Measurements from ENCODE around the gene PLAC1. TPM values are rescaled to one million over a fixed set of nuclear protein-coding genes. Genes with fewer than 3 reads are reported as not detected.

Gene PLAC1
- total RNA-seq, 1 experiment from 2014 or later = 2.6 TPM

- H3K4me2 ChIP-seq (ENCODE audit: low read length) = no peak overlapping the region
- H3K9ac ChIP-seq (ENCODE audit: low read length) = no peak overlapping the region
- DNase-seq (no peak), ATAC-seq (no peak)
- H3K27ac ChIP-seq (ENCODE audit: low read length) = no peak overlapping the region
- no TSS peak for BruUV-seq (replicated peaks)
- H3K9me3 ChIP-seq (ENCODE audit: low read length) = no peaks in the 10 kb centered on the region
- TF ChIP-seq CTCF (conservative IDR thresholded peaks at IDR 0.05; ENCODE audit: low read depth, low read length) (no peak), EZH2phosphoT487 (IDR thresholded peaks at IDR 0.05; ENCODE audit: borderline replicate concordance, low read length) (no peak), EZH2 (IDR thresholded peaks at IDR 0.05; ENCODE audit: low read length, unreplicated experiment) (no peak)
- H4K20me1 ChIP-seq (ENCODE audit: low read length) = no peaks in the 10 kb centered on the region
- CTCF ChIA-PET = no interaction called here
- no peaks in the 10 kb centered on the region for H3K79me2 ChIP-seq (ENCODE audit: low read length)
- no peak overlapping the region for H3K4me3 ChIP-seq (ENCODE audit: low read length)
- H3K36me3 ChIP-seq (ENCODE audit: low read depth, low read length) = no peaks in the 10 kb centered on the region
- H2AFZ ChIP-seq (ENCODE audit: low read length) = no peak overlapping the region
- no peaks in the 10 kb centered on the region for H3F3A ChIP-seq (ENCODE audit: low read length, unreplicated experiment)
- H3K27me3 ChIP-seq (ENCODE audit: low read length) = no peaks in the 10 kb centered on the region
- POLR2A ChIA-PET (ENCODE audit: unreplicated experiment) = no interaction called here
- H3K4me1 ChIP-seq (ENCODE audit: insufficient read depth, low read length) = no peaks in the 10 kb centered on the region
- intact Hi-C loops (cut with micrococcal nuclease) = no loop called here
- H3K9me2 ChIP-seq (replicated peaks; ENCODE audit: low read length) = no peaks in the 10 kb centered on the region
Measured at GRCh38 chrX:134645936-134646543, 12.2 kb downstream of the PLAC1 start.

- POLR2A ChIA-PET (ENCODE audit: unreplicated experiment) = no interaction called here
- Histone ChIP-seq H3K9me2 (replicated peaks; ENCODE audit: low read length) (no peaks in the 10 kb centered on the region), H3K9ac (ENCODE audit: low read length) (no peak overlapping the region), H3F3A (ENCODE audit: low read length, unreplicated experiment) (no peaks in the 10 kb centered on the region), H2AFZ (ENCODE audit: low read length) (no peak overlapping the region), H3K9me3 (ENCODE audit: low read length) (no peaks in the 10 kb centered on the region), H3K36me3 (ENCODE audit: low read depth, low read length) (no peaks in the 10 kb centered on the region), H3K27ac (ENCODE audit: low read length) (no peak overlapping the region), H4K20me1 (ENCODE audit: low read length) (no peaks in the 10 kb centered on the region), H3K4me3 (ENCODE audit: low read length) (no peak overlapping the region), H3K27me3 (ENCODE audit: low read length) (no peaks in the 10 kb centered on the region), H3K4me2 (ENCODE audit: low read length) (no peak overlapping the region), H3K79me2 (ENCODE audit: low read length) (no peaks in the 10 kb centered on the region), H3K4me1 (ENCODE audit: insufficient read depth, low read length) (no peaks in the 10 kb centered on the region)
- CTCF ChIA-PET = no interaction called here
- intact Hi-C loops (cut with micrococcal nuclease) = no loop called here
- no peak for DNase-seq
- no TSS peak for BruUV-seq (replicated peaks)
- ATAC-seq = no peak
- TF ChIP-seq EZH2phosphoT487 (IDR thresholded peaks at IDR 0.05; ENCODE audit: borderline replicate concordance, low read length) = no peak
- no peak for TF ChIP-seq EZH2 (IDR thresholded peaks at IDR 0.05; ENCODE audit: low read length, unreplicated experiment)
- no peak for TF ChIP-seq CTCF (conservative IDR thresholded peaks at IDR 0.05; ENCODE audit: low read depth, low read length)
Measured at GRCh38 chrX:134642386-134642785, 15.9 kb downstream of the PLAC1 start.

- intact Hi-C loops (cut with micrococcal nuclease) = no loop called here
- H3F3A ChIP-seq (ENCODE audit: low read length, unreplicated experiment) = no peaks in the 10 kb centered on the region
- no peak overlapping the region for H3K4me2 ChIP-seq (ENCODE audit: low read length)
- ATAC-seq (no peak), DNase-seq (no peak)
- no peaks in the 10 kb centered on the region for H3K9me3 ChIP-seq (ENCODE audit: low read length)
- no peaks in the 10 kb centered on the region for H3K36me3 ChIP-seq (ENCODE audit: low read depth, low read length)
- H3K4me1 ChIP-seq (ENCODE audit: insufficient read depth, low read length) = no peaks in the 10 kb centered on the region
- no peaks in the 10 kb centered on the region for H3K9me2 ChIP-seq (replicated peaks; ENCODE audit: low read length)
- H3K9ac ChIP-seq (ENCODE audit: low read length) = no peak overlapping the region
- H3K27ac ChIP-seq (ENCODE audit: low read length) = no peak overlapping the region
- POLR2A ChIA-PET (ENCODE audit: unreplicated experiment) = no interaction called here
- TF ChIP-seq CTCF (conservative IDR thresholded peaks at IDR 0.05; ENCODE audit: low read depth, low read length) = no peak
- TF ChIP-seq EZH2phosphoT487 (IDR thresholded peaks at IDR 0.05; ENCODE audit: borderline replicate concordance, low read length) = no peak
- TF ChIP-seq EZH2 (IDR thresholded peaks at IDR 0.05; ENCODE audit: low read length, unreplicated experiment) = no peak
- BruUV-seq (replicated peaks) = no TSS peak
- CTCF ChIA-PET = no interaction called here
- H2AFZ ChIP-seq (ENCODE audit: low read length) = no peak overlapping the region
- H3K27me3 ChIP-seq (ENCODE audit: low read length) = no peaks in the 10 kb centered on the region
- no peaks in the 10 kb centered on the region for H4K20me1 ChIP-seq (ENCODE audit: low read length)
- H3K79me2 ChIP-seq (ENCODE audit: low read length) = no peaks in the 10 kb centered on the region
- H3K4me3 ChIP-seq (ENCODE audit: low read length) = no peak overlapping the region
Measured at GRCh38 chrX:134641346-134641745, 16.9 kb downstream of the PLAC1 start.
